Thyroid gland (tissue), 4 donors: ENCODE data around the gene ATP1A4.

Experiments used
- POLR2A ChIP-seq, 2 donors: fragments of 450-650 bp; IDR thresholded peaks; one replicate each; pipeline ENCODE4 v1.6.1; 2017; ENCODE audit warnings: antibody characterized with exemption in 2 of 2, mild to moderate bottlenecking in 2 of 2, moderate library complexity in 1 of 2
- TF ChIP-seq, protein P1 (sequence below), 6 experiments: fragments of 200-600 bp in 3 of 6; fragments of 450-650 bp in 3 of 6; sonication (generic) in 3 of 6; IDR thresholded peaks; one replicate each; pipeline ENCODE4 v1.5.1; 2016 to 2019; ENCODE audit warnings: antibody characterized with exemption in 6 of 6, mild to moderate bottlenecking in 2 of 6, inconsistent platforms in 1 of 6, moderate library complexity in 1 of 6

DNA sequence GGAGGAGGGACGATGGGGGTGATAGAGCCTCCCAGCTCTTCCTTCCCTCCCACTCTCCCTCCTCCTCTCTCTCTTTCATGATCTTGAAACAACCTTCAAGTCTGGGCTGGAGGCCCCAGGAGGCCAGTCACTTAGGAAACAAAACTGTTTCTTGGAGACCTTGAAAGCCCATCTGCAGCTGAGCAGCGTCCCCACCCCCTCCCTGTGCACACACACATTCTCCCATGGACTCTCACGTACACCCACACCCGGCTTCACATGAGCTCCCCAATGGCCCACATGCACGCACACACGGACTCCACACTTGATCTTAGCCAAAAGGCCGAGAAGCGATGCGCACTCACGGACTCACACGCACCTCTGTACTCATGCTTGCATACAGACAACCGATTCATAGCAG, 39.0 kb upstream of the ATP1A4 start:
- TF ChIP-seq, protein P1, sequence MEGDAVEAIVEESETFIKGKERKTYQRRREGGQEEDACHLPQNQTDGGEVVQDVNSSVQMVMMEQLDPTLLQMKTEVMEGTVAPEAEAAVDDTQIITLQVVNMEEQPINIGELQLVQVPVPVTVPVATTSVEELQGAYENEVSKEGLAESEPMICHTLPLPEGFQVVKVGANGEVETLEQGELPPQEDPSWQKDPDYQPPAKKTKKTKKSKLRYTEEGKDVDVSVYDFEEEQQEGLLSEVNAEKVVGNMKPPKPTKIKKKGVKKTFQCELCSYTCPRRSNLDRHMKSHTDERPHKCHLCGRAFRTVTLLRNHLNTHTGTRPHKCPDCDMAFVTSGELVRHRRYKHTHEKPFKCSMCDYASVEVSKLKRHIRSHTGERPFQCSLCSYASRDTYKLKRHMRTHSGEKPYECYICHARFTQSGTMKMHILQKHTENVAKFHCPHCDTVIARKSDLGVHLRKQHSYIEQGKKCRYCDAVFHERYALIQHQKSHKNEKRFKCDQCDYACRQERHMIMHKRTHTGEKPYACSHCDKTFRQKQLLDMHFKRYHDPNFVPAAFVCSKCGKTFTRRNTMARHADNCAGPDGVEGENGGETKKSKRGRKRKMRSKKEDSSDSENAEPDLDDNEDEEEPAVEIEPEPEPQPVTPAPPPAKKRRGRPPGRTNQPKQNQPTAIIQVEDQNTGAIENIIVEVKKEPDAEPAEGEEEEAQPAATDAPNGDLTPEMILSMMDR (IDR thresholded peaks at IDR 0.05): no peak
- no peak for TF ChIP-seq POLR2A (IDR thresholded peaks at IDR 0.05)
